Heart left ventricle (tissue), 16 donors: ENCODE results near the gene HNRNPDL. TPM values are rescaled to one million over a fixed set of nuclear protein-coding genes. Genes with fewer than 3 reads are reported as not detected.

Experiments
- ATAC-seq, 4 donors: fragments of 200-7000 bp; cut with Tn5 transposase; one replicate each; pipeline ENCODE4 v1.9.1; 2020 to 2022; ENCODE audit warnings: moderate library complexity in 4 of 4, mild to moderate bottlenecking in 3 of 4, moderate number of reproducible peaks in 1 of 4
- DNase-seq, 5 donors: peaks; one replicate each; pipeline ENCODE4 v3.0.0-alpha.2; 2020
- H3K27ac ChIP-seq, 12 donors: fragments of 200-600 bp; sonication (generic) in 4 of 12; one replicate each; pipeline versions ENCODE4 v1.5.0 to v1.8.0; 2016 to 2022; ENCODE audit warnings: mild to moderate bottlenecking in 2 of 12
- H3K27me3 ChIP-seq, 9 donors: fragments of 200-600 bp; sonication (generic) in 2 of 9; one replicate each; pipeline versions ENCODE4 v1.5.1 to v1.8.0; 2016 to 2022; ENCODE audit warnings: mild to moderate bottlenecking in 3 of 9
- H3K36me3 ChIP-seq, 9 donors: fragments of 200-600 bp; sonication (generic) in 2 of 9; one replicate each; pipeline versions ENCODE4 v1.5.0 to v1.8.0; 2018 to 2022; ENCODE audit warnings: mild to moderate bottlenecking in 2 of 9
- H3K4me1 ChIP-seq, 12 donors: fragments of 200-600 bp; sonication (generic) in 4 of 12; one replicate each; pipeline versions ENCODE4 v1.5.0 to v1.8.0; 2016 to 2022; ENCODE audit warnings: mild to moderate bottlenecking in 3 of 12
- H3K4me3 ChIP-seq, 12 donors: fragments of 200-600 bp; sonication (generic) in 4 of 12; one replicate each; pipeline versions ENCODE4 v1.5.0 to v1.8.0; 2017 to 2022; ENCODE audit warnings: mild to moderate bottlenecking in 9 of 12, moderate library complexity in 4 of 12
- H3K9me3 ChIP-seq, 12 donors: fragments of 200-600 bp; sonication (generic) in 4 of 12; one replicate each; pipeline versions ENCODE4 v1.5.0 to v1.8.0; 2016 to 2022; ENCODE audit warnings: mild to moderate bottlenecking in 1 of 12
- POLR2A ChIP-seq, 2 donors: fragments of 450-650 bp; IDR thresholded peaks; one replicate each; pipeline ENCODE4 v1.6.1; 2017; ENCODE audit warnings: antibody characterized with exemption in 2 of 2, mild to moderate bottlenecking in 2 of 2, moderate library complexity in 2 of 2
- WGBS, 4 donors: extraction: QIAGEN DNeasy Blood & Tissue Kit in 2 of 4; methylation state at CpG; one replicate each; pipeline versions ENCODE4 v1.1.5 to v1.1.7; 2013 to 2018; 5-methylcytosine and 5-hydroxymethylcytosine counted together
- intact Hi-C, 10 donors: fragments of 100-400 bp; cut with DNase I; formaldehyde crosslinking; loops; one replicate each; pipeline versions ENCODE4 v1.11.1 to v1.14.2; 2022
- polyA plus RNA-seq, 2 donors: library from polyadenylated mRNA; stranded (reverse); fragments of 200-250 nt; gene quantifications; one replicate each; pipeline ENCODE4 v1.2.3, GENCODE V29; 2013
- total RNA-seq, 9 donors: library from RNA; depleted of rRNA in 2 of 9; stranded (reverse); fragments of >200 nt in 2 of 9; fragmentation: NEBNext Ultra II Directional in 3 of 9; extraction: Animal tissue kit (Norgen Biotek cat#: 25700) in 3 of 9; gene quantifications; one replicate each; pipeline versions ENCODE4 v1.1.0 to v1.2.4, GENCODE V29; 2016 to 2023
- TF ChIP-seq, protein P1 (sequence below), 12 donors: fragments of 200-600 bp; sonication (generic) in 4 of 12; IDR thresholded peaks; one replicate each; pipeline versions ENCODE4 v1.5.0 to v1.8.0; 2018 to 2022; ENCODE audit warnings: antibody characterized with exemption in 12 of 12, mild to moderate bottlenecking in 5 of 12
- donor health status: ischemic (EF 13 %, LVEDD 7.1; RV severe dilation, severe dysfunction).
- donor health status: healthy with polysubstance abuse.
- donor health status: DM: no; HTN: yes; CAD: no.
- donor health status: DM: no; HTN: no; CAD: no.
- donor health status: ischemic (EF 25% LVEDD 6.9; RV normal size, moderate dysfunction).
- donor health status: ischemic (EF 25% LVEDD 5.7; RV mildly dilated, moderate dysfunction).
- donor health status: healthy.
- donor health status: DM: yes; HTN: yes; CAD: no.
- donor health status: ischemic (EF 35%, LVEDD 5.7; RV mildly dilated, moderate dysfunction).
- donor health status: nonischemic (EF 11% LVEDD 7.7; RV severe dilation, severe dysfunction).
- donor health status: DM: yes; HTN: yes; CAD: no.
- donor health status: PGD.
- donor health status: ischemic (EF 29% LVEDD 5.4; RV normal size, mild dysfunction).
- donor health status: nonischemic (EF 23%, LVEDD 6.1; RV moderate dilation, normal function).

The HNRNPDL gene
- total and polyA plus RNA-seq, 11 donors, result 90.8 to 236 (median 142) TPM

- H3K27ac ChIP-seq, result peak overlapping the region in 11 of 12 donors; percentile 91 to 100 (median 98)
- no peaks in the 10 kb centered on the region for H3K9me3 ChIP-seq
- DNase-seq, result no peak
- H3K4me3 ChIP-seq, result peak overlapping the region; percentile 63 to 99 (median 90)
- WGBS, 4 donors, result 0 to 1% (median 1%) methylated on average over 14 of the region's 14 CpGs
- peaks cover 0 to 65% (median 31%) of the 10 kb centered on the region in 12 donors for H3K4me1 ChIP-seq
- no peaks in the 10 kb centered on the region for H3K27me3 ChIP-seq
- intact Hi-C loops, result loop anchor here in 7 of 10 donors (2.0 to 10.0 kb wide), 7 partner anchors 54 to 606 kb away; partner anchors contain the start of genes COPS4 (in 2 of the 7), HNRNPD (in 1 of the 7) and LIN54 (in 1 of the 7)
- peaks cover 0 to 51% (median 43%) of the 10 kb centered on the region in 9 donors for H3K36me3 ChIP-seq
- TF ChIP-seq POLR2A (IDR thresholded peaks at IDR 0.05), result no peak
- TF ChIP-seq, protein P1, sequence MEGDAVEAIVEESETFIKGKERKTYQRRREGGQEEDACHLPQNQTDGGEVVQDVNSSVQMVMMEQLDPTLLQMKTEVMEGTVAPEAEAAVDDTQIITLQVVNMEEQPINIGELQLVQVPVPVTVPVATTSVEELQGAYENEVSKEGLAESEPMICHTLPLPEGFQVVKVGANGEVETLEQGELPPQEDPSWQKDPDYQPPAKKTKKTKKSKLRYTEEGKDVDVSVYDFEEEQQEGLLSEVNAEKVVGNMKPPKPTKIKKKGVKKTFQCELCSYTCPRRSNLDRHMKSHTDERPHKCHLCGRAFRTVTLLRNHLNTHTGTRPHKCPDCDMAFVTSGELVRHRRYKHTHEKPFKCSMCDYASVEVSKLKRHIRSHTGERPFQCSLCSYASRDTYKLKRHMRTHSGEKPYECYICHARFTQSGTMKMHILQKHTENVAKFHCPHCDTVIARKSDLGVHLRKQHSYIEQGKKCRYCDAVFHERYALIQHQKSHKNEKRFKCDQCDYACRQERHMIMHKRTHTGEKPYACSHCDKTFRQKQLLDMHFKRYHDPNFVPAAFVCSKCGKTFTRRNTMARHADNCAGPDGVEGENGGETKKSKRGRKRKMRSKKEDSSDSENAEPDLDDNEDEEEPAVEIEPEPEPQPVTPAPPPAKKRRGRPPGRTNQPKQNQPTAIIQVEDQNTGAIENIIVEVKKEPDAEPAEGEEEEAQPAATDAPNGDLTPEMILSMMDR (IDR thresholded peaks at IDR 0.05), result no peak
- no peak for ATAC-seq
Observed at GRCh38 chr4:82428526-82428968, 1.7 kb downstream of the HNRNPDL start.

- no peak overlapping the region for H3K4me3 ChIP-seq
- no peak for DNase-seq
- H3K4me1 ChIP-seq, result peaks cover 0 to 44% (median 25%) of the 10 kb centered on the region in 12 donors
- 81 to 91% (median 86%) methylated on average over 10 of the region's 10 CpGs for WGBS, 4 donors
- ATAC-seq, result no peak
- H3K27me3 ChIP-seq, result no peaks in the 10 kb centered on the region
- TF ChIP-seq, protein P1 (IDR thresholded peaks at IDR 0.05), result no peak
- no peak for TF ChIP-seq POLR2A (IDR thresholded peaks at IDR 0.05)
- no peaks in the 10 kb centered on the region for H3K9me3 ChIP-seq
- H3K27ac ChIP-seq, result no peak overlapping the region
- peaks cover 0 to 65% (median 61%) of the 10 kb centered on the region in 9 donors for H3K36me3 ChIP-seq
- intact Hi-C loops, result loop anchor here in 6 of 10 donors (5.0 to 10.0 kb wide), 5 partner anchors 53 to 609 kb away; partner anchors contain the start of genes COPS4 (in 2 of the 6), HNRNPD (in 1 of the 6) and LIN54 (in 1 of the 6)
Observed at GRCh38 chr4:82425478-82425877, 4.8 kb downstream of the HNRNPDL start.

DNA sequence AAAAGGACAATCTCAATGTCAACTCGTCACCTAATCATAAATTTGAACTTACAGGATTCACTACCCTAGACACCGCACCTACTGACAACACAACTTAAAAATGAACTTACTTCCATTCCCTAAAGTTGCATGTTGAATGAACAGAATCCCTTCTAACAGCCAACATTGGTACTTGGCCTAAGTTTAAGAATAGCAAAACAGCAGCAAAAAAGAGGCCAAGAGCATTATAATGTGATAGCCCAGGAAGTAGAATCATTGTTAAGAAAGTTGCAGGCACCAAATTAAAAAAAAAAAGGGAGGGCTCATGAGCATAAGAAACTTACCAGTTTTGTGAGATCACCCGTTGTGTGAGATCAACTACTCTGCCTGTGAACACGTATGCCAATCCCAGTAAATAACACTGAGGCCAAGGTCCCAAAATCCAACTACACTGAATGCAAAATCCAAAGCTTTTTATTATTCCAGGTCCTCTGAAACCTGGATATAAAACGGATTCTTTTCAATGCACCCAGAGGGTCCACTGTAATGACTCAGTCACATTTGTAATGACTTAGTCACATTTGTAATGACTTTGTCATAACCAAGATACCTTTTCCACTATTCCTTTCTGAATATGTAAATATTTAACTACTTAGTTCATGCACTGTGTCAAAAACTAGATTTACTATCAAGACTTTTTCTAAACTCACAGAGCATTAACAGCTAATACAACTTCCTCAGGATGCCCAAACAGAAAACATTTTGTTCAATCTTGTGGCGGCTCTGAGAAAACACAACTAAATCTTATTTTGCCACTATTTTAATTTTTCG, 6.8 kb downstream of the HNRNPDL start:
- no peak overlapping the region for H3K27ac ChIP-seq
- TF ChIP-seq POLR2A (IDR thresholded peaks at IDR 0.05), result no peak
- TF ChIP-seq, protein P1 (IDR thresholded peaks at IDR 0.05), result no peak
- no peaks in the 10 kb centered on the region for H3K27me3 ChIP-seq
- DNase-seq (no peak), ATAC-seq (no peak)
- 84 to 88% (median 86%) methylated on average over 7 of the region's 7 CpGs for WGBS, 4 donors
- intact Hi-C loops, result loop anchor here in 4 of 10 donors (5.0 to 10.0 kb wide), 3 partner anchors 41 to 611 kb away; partner anchors contain the start of gene COPS4 (in 2 of the 4)
- H3K9me3 ChIP-seq, result no peaks in the 10 kb centered on the region
- no peak overlapping the region for H3K4me3 ChIP-seq
- H3K4me1 ChIP-seq, result peaks cover 0 to 44% (median 25%) of the 10 kb centered on the region in 12 donors
- H3K36me3 ChIP-seq, result peaks cover 0 to 63% (median 61%) of the 10 kb centered on the region in 9 donors

DNA sequence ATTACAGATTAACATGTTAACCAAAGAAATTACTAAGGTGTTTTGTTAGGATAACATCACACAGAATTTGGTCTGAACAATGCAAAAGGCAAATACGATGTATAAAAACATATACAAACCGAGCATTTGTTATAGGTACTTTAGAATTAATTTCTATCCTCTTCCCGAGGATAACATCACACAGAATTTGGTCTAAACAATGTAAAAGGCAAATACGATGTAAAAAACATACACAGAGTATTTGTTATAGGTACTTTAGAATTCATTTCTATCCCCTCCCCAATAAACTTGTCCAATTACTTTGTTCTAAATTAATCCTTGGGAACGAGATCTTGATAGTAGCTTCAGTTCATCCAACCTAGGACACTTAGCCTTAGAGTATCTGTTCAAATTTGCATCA, 7.6 kb downstream of the HNRNPDL start:
- ATAC-seq (no peak), DNase-seq (no peak)
- Histone ChIP-seq H3K4me1 (peaks cover 0 to 36% (median 18%) of the 10 kb centered on the region in 12 donors), H3K36me3 (peaks cover 0 to 59% (median 57%) of the 10 kb centered on the region in 9 donors), H3K4me3 (no peak overlapping the region), H3K27ac (no peak overlapping the region), H3K9me3 (no peaks in the 10 kb centered on the region), H3K27me3 (no peaks in the 10 kb centered on the region)
- TF ChIP-seq POLR2A (IDR thresholded peaks at IDR 0.05), result no peak
- WGBS, 4 donors, result 83 to 88% (median 85%) methylated on average over 5 of the region's 5 CpGs
- intact Hi-C loops, result loop anchor here in 4 of 10 donors (5.0 to 10.0 kb wide), 3 partner anchors 40 to 612 kb away; partner anchors contain the start of gene COPS4 (in 2 of the 4)
